Neural progenitor cell (in vitro differentiated cells): ENCODE results near the gene PMIS2. TPM values are rescaled to one million over a fixed set of nuclear protein-coding genes. Genes with fewer than 3 reads are reported as not detected.
A peak's percentile ranks its signal among the peaks of the same experiment; 100 is the strongest.

Source experiments
- DNase-seq: peaks from one replicate; pipeline ENCODE4 v3.0.0-alpha.2; 2016; ENCODE audit warnings: low spot score
- H2AFZ ChIP-seq: fragments of 200-600 bp; sonication (generic); replicated peaks from 2 replicates; pipeline ENCODE4 v1.6.1; 2016; ENCODE audit warnings: antibody characterized with exemption
- H3F3A ChIP-seq: fragments of 200-600 bp; sonication (generic); 2 replicates; pipeline ENCODE4 v1.6.1; 2016; ENCODE audit warnings: antibody characterized with exemption, low read depth
- H3K27ac ChIP-seq: fragments of 200-600 bp; sonication (generic); 2 replicates; pipeline ENCODE4 v1.5.1; 2016; ENCODE audit warnings: mild to moderate bottlenecking
- H3K27me3 ChIP-seq: fragments of 200-600 bp; sonication (generic); 2 replicates; pipeline ENCODE4 v1.6.1; 2016; ENCODE audit warnings: mild to moderate bottlenecking, moderate library complexity
- H3K36me3 ChIP-seq: fragments of 200-600 bp; sonication (generic); 2 replicates; pipeline ENCODE4 v1.5.1; 2016
- H3K4me1 ChIP-seq: fragments of 200-600 bp; sonication (generic); 2 replicates; pipeline ENCODE4 v1.6.1; 2016; ENCODE audit warnings: mixed run types
- H3K4me2 ChIP-seq: fragments of 200-600 bp; sonication (generic); 2 replicates; pipeline ENCODE4 v1.6.1; 2016
- H3K4me3 ChIP-seq: fragments of 200-600 bp; sonication (generic); 2 replicates; pipeline ENCODE4 v1.5.1; 2016
- H3K79me2 ChIP-seq: fragments of 200-600 bp; sonication (generic); 2 replicates; pipeline ENCODE4 v1.6.1; 2016; ENCODE audit warnings: low read depth
- H3K9ac ChIP-seq: fragments of 200-600 bp; sonication (generic); 2 replicates; pipeline ENCODE4 v1.6.1; 2016
- H3K9me3 ChIP-seq: fragments of 200-600 bp; sonication (generic); 2 replicates; pipeline ENCODE4 v1.5.1; 2016; ENCODE audit warnings: low read depth
- H4K20me1 ChIP-seq: fragments of 200-600 bp; sonication (generic); 2 replicates; pipeline ENCODE4 v1.6.1; 2016; ENCODE audit warnings: low read depth
- H3K27ac Mint-ChIP-seq: 3 replicates; pipeline ENCODE4 v1.8.0; 2021; ENCODE audit warnings: mixed read lengths
- H3K27me3 Mint-ChIP-seq: 2 replicates; pipeline ENCODE4 v1.8.0; 2022; ENCODE audit warnings: low read depth, mild to moderate bottlenecking, inconsistent platforms, moderate library complexity, mixed read lengths; ENCODE audit not compliant: insufficient read depth
- H3K36me3 Mint-ChIP-seq: 3 replicates; pipeline ENCODE4 v1.8.0; 2021; ENCODE audit warnings: mixed read lengths
- H3K4me1 Mint-ChIP-seq: 3 replicates; pipeline ENCODE4 v1.8.0; 2021; ENCODE audit warnings: mixed read lengths
- H3K4me3 Mint-ChIP-seq: 3 replicates; pipeline ENCODE4 v1.8.0; 2021; ENCODE audit warnings: mild to moderate bottlenecking, moderate library complexity, mixed read lengths
- H3K9me3 Mint-ChIP-seq: 3 replicates; pipeline ENCODE4 v1.8.0; 2020; ENCODE audit warnings: mixed read lengths
- CTCF ChIP-seq: fragments of 200-600 bp; sonication (generic); IDR thresholded peaks from 2 replicates; pipeline ENCODE4 v1.5.1; 2017; ENCODE audit warnings: antibody characterized with exemption, mild to moderate bottlenecking
- EZH2 ChIP-seq: fragments of 200-600 bp; sonication (generic); IDR thresholded peaks from 2 replicates; pipeline ENCODE4 v1.6.1; 2017; ENCODE audit warnings: antibody characterized with exemption, mild to moderate bottlenecking, moderate library complexity
- EZH2phosphoT487 ChIP-seq: fragments of 200-600 bp; sonication (generic); IDR thresholded peaks from 2 replicates; pipeline ENCODE4 v1.6.1; 2017; ENCODE audit warnings: antibody characterized with exemption
- total RNA-seq: library from RNA; depleted of rRNA; stranded (reverse); fragments of >200 nt; gene quantifications from 2 replicates; pipeline ENCODE4 v1.2.3, GENCODE V29; 2015; ENCODE audit warnings: low replicate concordance

PMIS2 gene
- total RNA-seq, 1 donor from 2014 or later, result not detected

DNA sequence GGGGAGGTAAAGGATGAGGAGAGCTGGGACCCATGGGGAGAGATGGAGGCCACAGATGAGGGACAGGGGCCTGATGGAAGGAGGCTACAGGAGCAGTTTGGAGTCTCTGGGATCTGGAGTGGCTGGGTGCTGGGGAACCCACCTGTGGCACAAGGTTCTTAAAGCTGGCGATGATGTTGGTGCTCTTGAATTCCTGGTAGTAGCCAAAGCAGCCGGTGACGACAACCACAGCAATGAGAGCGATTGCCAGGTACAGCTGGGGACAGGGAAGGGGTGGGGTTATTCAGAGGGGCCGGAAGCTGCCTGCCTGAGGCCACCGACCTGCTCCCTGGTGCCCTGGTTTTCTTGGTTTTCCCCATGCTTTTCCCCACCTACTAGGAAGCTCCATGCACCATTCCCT lies 25.3 kb upstream of the PMIS2 start:
- Mint-ChIP-seq H3K27me3 (peaks cover 36% of the 10 kb centered on the region), H3K36me3 (no peaks in the 10 kb centered on the region), H3K4me3 (no peak overlapping the region), H3K27ac (no peak overlapping the region), H3K4me1 (peaks cover 10% of the 10 kb centered on the region), H3K9me3 (no peaks in the 10 kb centered on the region)
- Histone ChIP-seq H3K9me3 (no peaks in the 10 kb centered on the region), H3K27me3 (peaks cover 76% of the 10 kb centered on the region), H2AFZ (no peak overlapping the region), H3K4me1 (no peaks in the 10 kb centered on the region), H3F3A (peaks cover 11% of the 10 kb centered on the region), H3K27ac (no peak overlapping the region), H3K79me2 (no peaks in the 10 kb centered on the region), H3K4me2 (no peak overlapping the region), H3K36me3 (no peaks in the 10 kb centered on the region), H3K4me3 (no peak overlapping the region), H3K9ac (no peak overlapping the region), H4K20me1 (no peaks in the 10 kb centered on the region)
- no peak for DNase-seq
- TF ChIP-seq CTCF (no peak), EZH2phosphoT487 (no peak), EZH2 (no peak)

DNA sequence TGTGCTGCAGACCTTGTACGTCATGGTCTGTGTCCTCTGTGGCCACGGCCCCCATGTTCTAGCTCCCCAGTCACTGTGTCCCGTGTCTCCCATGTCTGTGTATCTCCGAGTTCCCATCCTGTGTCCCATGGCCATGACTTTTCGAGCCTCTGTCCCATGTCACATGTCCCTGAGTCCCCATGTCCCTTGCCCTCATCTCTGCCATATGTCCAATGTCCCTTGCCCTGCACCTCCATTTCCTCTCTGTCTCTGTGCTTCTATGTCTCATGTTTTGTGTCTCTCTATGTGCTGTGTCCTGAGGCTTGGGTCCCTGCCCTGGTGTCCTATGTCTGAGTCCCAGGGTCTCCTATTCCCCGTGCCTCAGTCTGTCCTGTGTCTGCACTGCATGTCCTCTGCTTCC lies 24.5 kb upstream of the PMIS2 start:
- Histone ChIP-seq H3K27me3 (peaks cover 69% of the 10 kb centered on the region), H4K20me1 (no peaks in the 10 kb centered on the region), H3F3A (peaks cover 11% of the 10 kb centered on the region), H3K36me3 (no peaks in the 10 kb centered on the region), H3K27ac (no peak overlapping the region), H2AFZ (no peak overlapping the region), H3K9me3 (no peaks in the 10 kb centered on the region), H3K4me1 (no peaks in the 10 kb centered on the region), H3K4me2 (no peak overlapping the region), H3K4me3 (no peak overlapping the region), H3K79me2 (no peaks in the 10 kb centered on the region), H3K9ac (no peak overlapping the region)
- DNase-seq, result no peak
- Mint-ChIP-seq H3K36me3 (no peaks in the 10 kb centered on the region), H3K27ac (no peak overlapping the region), H3K9me3 (no peaks in the 10 kb centered on the region), H3K4me1 (peaks cover 6% of the 10 kb centered on the region), H3K27me3 (peaks cover 31% of the 10 kb centered on the region), H3K4me3 (peak overlapping the region; percentile 22)
- TF ChIP-seq CTCF, result no peak
- no peak for TF ChIP-seq EZH2

GRCh38 chr19:35562336-35562735 lies 23.6 kb upstream of the PMIS2 start:
- H3K27me3 ChIP-seq, result peaks cover 60% of the 10 kb centered on the region
- no peaks in the 10 kb centered on the region for H3K36me3 Mint-ChIP-seq

More at GRCh38 chr19:35562336-35562735, 23.6 kb upstream of the PMIS2 start:
- Histone ChIP-seq H3K79me2 (no peaks in the 10 kb centered on the region), H3K4me2 (no peak overlapping the region), H3K4me1 (no peaks in the 10 kb centered on the region), H3F3A (peaks cover 3% of the 10 kb centered on the region), H3K9me3 (no peaks in the 10 kb centered on the region), H3K27ac (no peak overlapping the region), H4K20me1 (no peaks in the 10 kb centered on the region), H3K4me3 (no peak overlapping the region), H2AFZ (no peak overlapping the region), H3K9ac (no peak overlapping the region), H3K36me3 (no peaks in the 10 kb centered on the region)
- DNase-seq, result no peak
- TF ChIP-seq EZH2 (no peak), EZH2phosphoT487 (no peak), CTCF (no peak)
- Mint-ChIP-seq H3K27me3 (peaks cover 27% of the 10 kb centered on the region), H3K4me3 (no peak overlapping the region), H3K4me1 (peaks cover 2% of the 10 kb centered on the region), H3K9me3 (no peaks in the 10 kb centered on the region), H3K27ac (no peak overlapping the region)
